ENCODE measurements around the gene ACTR1A. TPM values are rescaled to one million over a fixed set of nuclear protein-coding genes. Genes with fewer than 3 reads are reported as not detected.

The ACTR1A gene
- total RNA-seq, 1 experiment from 2014 or later, result 82.1 TPM

DNA sequence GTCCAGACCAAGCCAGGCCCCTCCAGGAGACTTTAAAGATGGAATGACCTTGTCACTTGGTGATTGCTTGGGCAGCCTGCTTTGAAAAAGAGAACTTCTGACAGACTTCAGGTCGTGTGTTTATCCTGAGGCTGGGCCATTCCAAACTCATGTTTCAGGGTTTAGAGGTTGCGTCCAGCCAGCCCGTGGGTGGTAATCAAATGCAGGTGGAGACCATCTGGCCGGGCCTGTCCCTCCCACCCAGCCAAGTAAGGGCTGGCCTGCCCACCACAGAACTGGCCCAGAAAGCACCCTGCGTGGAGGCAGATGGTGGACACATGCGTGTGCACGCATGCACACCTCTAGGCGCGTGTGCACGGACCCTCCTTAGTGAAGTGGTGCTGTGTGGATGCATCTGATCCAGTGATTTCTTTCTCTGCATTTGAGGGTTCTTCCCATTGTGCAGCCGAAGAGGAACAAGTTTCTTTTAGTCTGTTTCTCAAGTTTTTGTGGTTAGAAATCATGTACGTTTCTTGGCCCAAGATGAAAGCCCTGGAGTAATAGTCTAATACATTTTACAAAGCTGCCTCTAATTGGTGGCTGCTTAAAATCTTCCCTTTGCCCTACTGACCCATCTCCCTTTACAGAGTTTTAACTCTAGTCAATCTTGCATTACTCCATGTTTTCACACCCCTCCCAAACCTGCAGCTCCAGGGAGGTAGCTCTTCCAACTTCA lies 44.3 kb upstream of the ACTR1A start:
- H3K27me3 Mint-ChIP-seq (ENCODE audit: low read depth), result no peaks in the 10 kb centered on the region; the same call in 1 of the 2 replicates

More for the DNA sequence above, 44.3 kb upstream of the ACTR1A start:
- Histone ChIP-seq H2BK12ac (ENCODE audit: insufficient read length, low read depth, low read length) (no peak overlapping the region), H2BK120ac (ENCODE audit: low read depth, low read length, poor library complexity, severe bottlenecking) (no peak overlapping the region), H3K9me3 (ENCODE audit: control insufficient read depth, low read depth, low read length) (no peaks in the 10 kb centered on the region), H3K27ac (ENCODE audit: insufficient read length, low read depth, low read length) (no peak overlapping the region), H3K18ac (ENCODE audit: insufficient read length, low read depth, low read length) (no peak overlapping the region), H3K4me1 (ENCODE audit: insufficient read depth, low read length) (no peaks in the 10 kb centered on the region), H3K14ac (ENCODE audit: insufficient read depth, low read length) (no peak overlapping the region), H3K4ac (ENCODE audit: low read depth, low read length) (no peak overlapping the region), H3K9ac (ENCODE audit: extremely low read depth, insufficient read length, low read length) (no peak overlapping the region), H4K91ac (ENCODE audit: insufficient read length, low read depth, low read length) (no peak overlapping the region), H3K23me2 (ENCODE audit: insufficient read length, low read depth, low read length, poor library complexity, severe bottlenecking) (no peaks in the 10 kb centered on the region), H2BK15ac (ENCODE audit: low read depth, low read length) (no peak overlapping the region), H2AK5ac (ENCODE audit: insufficient read length, low read length) (no peak overlapping the region), H2AFZ (ENCODE audit: low read length) (no peak overlapping the region), H4K5ac (ENCODE audit: insufficient read length, low read depth, low read length) (no peak overlapping the region), H4K8ac (replicated peaks; ENCODE audit: insufficient read length, low read depth, low read length) (no peak overlapping the region), H4K20me1 (ENCODE audit: control insufficient read depth, insufficient read depth, insufficient read length) (no peaks in the 10 kb centered on the region), H2BK5ac (ENCODE audit: insufficient read length, low read length) (no peak overlapping the region), H3T11ph (ENCODE audit: low read length) (no peak overlapping the region), H3K27me3 (ENCODE audit: insufficient read depth, low read length) (no peaks in the 10 kb centered on the region), H3K79me2 (ENCODE audit: insufficient read depth, low read length) (no peaks in the 10 kb centered on the region), H3K4me2 (ENCODE audit: insufficient read depth, insufficient read length, low read length) (no peak overlapping the region), H3K23ac (ENCODE audit: insufficient read length, low read depth, low read length) (no peak overlapping the region), H3K56ac (ENCODE audit: insufficient read length, low read depth, low read length) (no peak overlapping the region), H2BK20ac (ENCODE audit: low read depth, low read length, poor library complexity, severe bottlenecking) (no peak overlapping the region), H3K79me1 (ENCODE audit: insufficient read depth, low read depth, low read length, poor library complexity, severe bottlenecking) (no peaks in the 10 kb centered on the region)
- Mint-ChIP-seq H3K27ac (no peak overlapping the region), H3K4me1 (no peaks in the 10 kb centered on the region), H3K36me3 (ENCODE audit: insufficient read depth in 1 of 3, low read depth in 3 of 3) (peaks cover 3 to 13% (median 9%) of the 10 kb centered on the region in 3 experiments), H3K9me3 (no peaks in the 10 kb centered on the region), H3K4me3 (no peak overlapping the region)
- DNase-seq, result no peak
- no CpG with 5 or more reads among the region's 12 CpGs for WGBS (ENCODE audit: extremely low coverage, insufficient read length, low lambda C conversion rate)
- TF ChIP-seq, protein P1, sequence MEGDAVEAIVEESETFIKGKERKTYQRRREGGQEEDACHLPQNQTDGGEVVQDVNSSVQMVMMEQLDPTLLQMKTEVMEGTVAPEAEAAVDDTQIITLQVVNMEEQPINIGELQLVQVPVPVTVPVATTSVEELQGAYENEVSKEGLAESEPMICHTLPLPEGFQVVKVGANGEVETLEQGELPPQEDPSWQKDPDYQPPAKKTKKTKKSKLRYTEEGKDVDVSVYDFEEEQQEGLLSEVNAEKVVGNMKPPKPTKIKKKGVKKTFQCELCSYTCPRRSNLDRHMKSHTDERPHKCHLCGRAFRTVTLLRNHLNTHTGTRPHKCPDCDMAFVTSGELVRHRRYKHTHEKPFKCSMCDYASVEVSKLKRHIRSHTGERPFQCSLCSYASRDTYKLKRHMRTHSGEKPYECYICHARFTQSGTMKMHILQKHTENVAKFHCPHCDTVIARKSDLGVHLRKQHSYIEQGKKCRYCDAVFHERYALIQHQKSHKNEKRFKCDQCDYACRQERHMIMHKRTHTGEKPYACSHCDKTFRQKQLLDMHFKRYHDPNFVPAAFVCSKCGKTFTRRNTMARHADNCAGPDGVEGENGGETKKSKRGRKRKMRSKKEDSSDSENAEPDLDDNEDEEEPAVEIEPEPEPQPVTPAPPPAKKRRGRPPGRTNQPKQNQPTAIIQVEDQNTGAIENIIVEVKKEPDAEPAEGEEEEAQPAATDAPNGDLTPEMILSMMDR (conservative IDR thresholded peaks at IDR 0.05), result no peak

Measured in H9 (cell line).